Measurements from ENCODE around the gene ATG101.

Gene ATG101

GRCh38 chr12:52043386-52044212 lies 26.2 kb upstream of the ATG101 start:
- Mint-ChIP-seq H3K27me3 (ENCODE audit: low read depth) (peaks cover 16% of the 10 kb centered on the region), H3K4me1 (peaks cover 29% of the 10 kb centered on the region), H3K4me3 (no peak overlapping the region), H3K36me3 (ENCODE audit: low read depth) (no peaks in the 10 kb centered on the region), H3K9me3 (no peaks in the 10 kb centered on the region), H3K27ac (no peak overlapping the region)
- TF ChIP-seq CTCF (IDR thresholded peaks at IDR 0.05; ENCODE audit: unreplicated experiment in 3 of 3), result no peak

- H3K27ac Mint-ChIP-seq, result peak overlapping the region in 2 of 3 experiments; percentile 56 to 77
- H3K4me1 Mint-ChIP-seq, result peaks cover 28% of the 10 kb centered on the region
- H3K36me3 Mint-ChIP-seq (ENCODE audit: low read depth), result no peaks in the 10 kb centered on the region
- no peak for TF ChIP-seq CTCF (IDR thresholded peaks at IDR 0.05; ENCODE audit: unreplicated experiment in 3 of 3)
- H3K4me3 Mint-ChIP-seq, result peak overlapping the region in 1 of 3 experiments; percentile 67
- H3K27me3 Mint-ChIP-seq (ENCODE audit: low read depth), result peaks cover 18% of the 10 kb centered on the region
- H3K9me3 Mint-ChIP-seq, result no peaks in the 10 kb centered on the region
Measured at GRCh38 chr12:52044292-52044983, 25.3 kb upstream of the ATG101 start.

GRCh38 chr12:52045794-52046199 lies 24.0 kb upstream of the ATG101 start:
- no peak overlapping the region for H3K27ac Mint-ChIP-seq
- no peaks in the 10 kb centered on the region for H3K9me3 Mint-ChIP-seq
- H3K4me1 Mint-ChIP-seq, result peaks cover 33% of the 10 kb centered on the region
- peaks cover 25% of the 10 kb centered on the region for H3K27me3 Mint-ChIP-seq (ENCODE audit: low read depth)
- H3K36me3 Mint-ChIP-seq (ENCODE audit: low read depth), result no peaks in the 10 kb centered on the region
- H3K4me3 Mint-ChIP-seq, result no peak overlapping the region
- no peak for TF ChIP-seq CTCF (IDR thresholded peaks at IDR 0.05; ENCODE audit: unreplicated experiment in 3 of 3)

GRCh38 chr12:52046859-52047258 lies 22.9 kb upstream of the ATG101 start:
- Mint-ChIP-seq H3K27ac (no peak overlapping the region), H3K4me3 (no peak overlapping the region), H3K36me3 (ENCODE audit: low read depth) (no peaks in the 10 kb centered on the region), H3K4me1 (peaks cover 34% of the 10 kb centered on the region), H3K27me3 (ENCODE audit: low read depth) (peaks cover 26% of the 10 kb centered on the region), H3K9me3 (no peaks in the 10 kb centered on the region)
- no peak for TF ChIP-seq CTCF (IDR thresholded peaks at IDR 0.05; ENCODE audit: unreplicated experiment in 3 of 3)

- H3K27me3 Mint-ChIP-seq (ENCODE audit: low read depth), result peaks cover 26% of the 10 kb centered on the region
- no peaks in the 10 kb centered on the region for H3K36me3 Mint-ChIP-seq (ENCODE audit: low read depth)
- H3K27ac Mint-ChIP-seq, result peak overlapping the region in 1 of 3 experiments; percentile 19
- TF ChIP-seq CTCF (IDR thresholded peaks at IDR 0.05; ENCODE audit: unreplicated experiment in 3 of 3), result no peak
- H3K4me3 Mint-ChIP-seq, result peak overlapping the region; percentile 81 to 89 (median 88)
- H3K4me1 Mint-ChIP-seq, result peaks cover 37% of the 10 kb centered on the region
- H3K9me3 Mint-ChIP-seq, result no peaks in the 10 kb centered on the region
Measured at GRCh38 chr12:52049286-52049685, 20.5 kb upstream of the ATG101 start.
